Karpas-422 (cell line): Measurements from ENCODE around the gene CTSH. TPM values are rescaled to one million over a fixed set of nuclear protein-coding genes. Genes with fewer than 3 reads are reported as not detected.

Experiments
- DNase-seq: peaks from one replicate; pipeline ENCODE4 v3.0.0-alpha.2; 2015
- H2AFZ ChIP-seq: fragments of 200-600 bp; sonication (generic); 2 replicates; pipeline ENCODE4 v1.6.1; 2014; ENCODE audit warnings: antibody characterized with exemption, low read length, mixed read lengths
- H3K27ac ChIP-seq: fragments of 200-600 bp; sonication (generic); 2 replicates; pipeline ENCODE4 v1.5.1; 2014; ENCODE audit warnings: mild to moderate bottlenecking, low read length, moderate library complexity
- H3K27me3 ChIP-seq: fragments of 200-600 bp; sonication (generic); 2 replicates; pipeline ENCODE4 v1.6.1; 2014; ENCODE audit warnings: low read length, mixed read lengths
- H3K36me3 ChIP-seq: fragments of 200-600 bp; sonication (generic); 2 replicates; pipeline ENCODE4 v1.6.1; 2014; ENCODE audit warnings: low read length, mixed read lengths; ENCODE audit not compliant: insufficient read depth
- H3K4me1 ChIP-seq: fragments of 200-600 bp; sonication (generic); 2 replicates; pipeline ENCODE4 v1.6.1; 2014; ENCODE audit warnings: mild to moderate bottlenecking, low read length, mixed read lengths
- H3K4me2 ChIP-seq: fragments of 200-600 bp; sonication (generic); 2 replicates; pipeline ENCODE4 v1.6.1; 2014; ENCODE audit warnings: low read length, low read depth, mild to moderate bottlenecking; ENCODE audit not compliant: poor library complexity, severe bottlenecking
- H3K4me3 ChIP-seq: fragments of 200-600 bp; sonication (generic); 2 replicates; pipeline ENCODE4 v1.5.1; 2014; ENCODE audit warnings: mild to moderate bottlenecking, antibody characterized with exemption, low read length, mixed read lengths
- H3K79me2 ChIP-seq: fragments of 200-600 bp; sonication (generic); 2 replicates; pipeline ENCODE4 v1.6.1; 2014; ENCODE audit warnings: mild to moderate bottlenecking, low read length, mixed read lengths
- H3K9ac ChIP-seq: fragments of 200-600 bp; sonication (generic); 2 replicates; pipeline ENCODE4 v1.6.0; 2014; ENCODE audit warnings: low read length
- H3K9me2 ChIP-seq: fragments of 200-600 bp; sonication (generic), shearing (Covaris generic); replicated peaks from 2 replicates; pipeline ENCODE4 v1.6.0; 2014; ENCODE audit warnings: mild to moderate bottlenecking, low read length, moderate library complexity; ENCODE audit not compliant: insufficient read depth
- H3K9me3 ChIP-seq: fragments of 300-700, 200-600 bp; sonication (generic); 2 replicates; pipeline ENCODE4 v1.6.1; 2014; ENCODE audit warnings: low read length, mixed read lengths
- H4K20me1 ChIP-seq: fragments of 200-600 bp; sonication (generic); 2 replicates; pipeline ENCODE4 v1.6.1; 2014; ENCODE audit warnings: mild to moderate bottlenecking, antibody characterized with exemption, low read length, low read depth; ENCODE audit not compliant: insufficient read depth
- total RNA-seq: library from RNA; depleted of rRNA; stranded (reverse); fragments of >200 nt; shearing (Covaris generic); gene quantifications from 2 replicates; pipeline ENCODE4 v1.2.3, GENCODE V29; 2014; ENCODE audit warnings: low replicate concordance

The CTSH gene
- total RNA-seq, 1 experiment from 2014 or later, result 61.0 TPM

DNA sequence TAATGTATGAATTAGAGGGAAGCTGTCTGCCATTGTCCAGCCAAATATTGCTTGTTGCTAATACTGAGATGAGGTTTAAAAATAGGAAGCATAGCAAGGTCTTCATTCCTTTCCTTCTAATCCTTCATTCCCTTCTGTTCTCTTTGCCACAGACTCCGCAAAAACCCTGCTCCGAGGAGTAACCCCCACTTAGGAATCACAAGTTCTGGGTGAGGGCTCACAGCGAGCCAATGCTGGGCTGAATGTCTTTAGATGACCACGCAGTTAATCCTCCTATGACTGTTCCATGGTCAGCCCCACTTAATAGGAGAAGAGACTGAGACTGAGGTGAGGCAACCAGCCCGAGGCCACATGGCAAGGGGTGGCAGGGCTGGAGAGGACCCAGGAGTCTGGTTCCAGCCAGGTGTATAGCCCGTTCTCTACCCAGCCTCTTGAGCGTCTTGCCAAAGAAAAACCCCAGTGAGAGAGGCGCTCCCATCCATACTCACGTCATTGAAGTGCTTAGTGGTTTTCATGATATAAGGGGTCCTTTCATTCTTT, 44.9 kb upstream of the CTSH start:
- no peaks in the 10 kb centered on the region for H3K27me3 ChIP-seq
- H3K27ac ChIP-seq, result no peak overlapping the region
- H3K79me2 ChIP-seq, result no peaks in the 10 kb centered on the region
- H2AFZ ChIP-seq, result no peak overlapping the region
- H4K20me1 ChIP-seq, result no peaks in the 10 kb centered on the region
- H3K9me2 ChIP-seq, result no peaks in the 10 kb centered on the region
- H3K9ac ChIP-seq, result no peak overlapping the region
- no peaks in the 10 kb centered on the region for H3K36me3 ChIP-seq
- H3K4me1 ChIP-seq, result no peaks in the 10 kb centered on the region
- no peaks in the 10 kb centered on the region for H3K9me3 ChIP-seq
- no peak for DNase-seq
- no peak overlapping the region for H3K4me3 ChIP-seq
- no peak overlapping the region for H3K4me2 ChIP-seq

DNA sequence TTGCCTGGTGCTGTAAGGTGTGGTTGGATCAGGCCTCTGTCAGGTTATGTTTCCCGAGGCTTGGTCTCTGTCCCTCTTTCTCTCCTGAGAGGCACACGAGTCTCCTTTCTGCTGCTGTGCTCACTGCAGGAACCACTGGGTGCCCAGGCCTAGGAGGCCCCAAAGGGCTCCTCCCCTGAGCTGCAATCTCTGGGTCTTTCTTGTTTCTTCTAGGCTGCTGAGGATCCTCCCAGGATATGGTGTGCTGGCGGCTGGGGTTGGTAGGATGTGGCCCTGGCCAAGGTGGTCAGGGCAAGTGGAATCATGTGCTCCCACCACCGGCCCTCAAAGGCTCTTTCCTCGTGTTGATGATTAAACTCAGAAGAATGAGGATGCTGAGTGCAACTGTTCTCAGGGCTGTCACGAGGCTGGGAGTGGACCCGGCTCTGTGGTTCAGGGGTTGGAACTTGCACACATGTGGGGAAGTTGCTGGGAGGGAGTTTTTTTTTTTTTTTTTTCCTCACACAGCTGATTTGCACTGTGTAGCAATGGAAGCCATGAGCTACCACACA, 43.6 kb upstream of the CTSH start:
- Histone ChIP-seq H3K4me1 (no peaks in the 10 kb centered on the region), H3K4me2 (no peak overlapping the region), H3K9ac (no peak overlapping the region), H3K4me3 (no peak overlapping the region), H3K79me2 (no peaks in the 10 kb centered on the region), H4K20me1 (no peaks in the 10 kb centered on the region), H3K36me3 (no peaks in the 10 kb centered on the region), H3K27ac (no peak overlapping the region), H3K9me3 (no peaks in the 10 kb centered on the region), H2AFZ (no peak overlapping the region), H3K27me3 (no peaks in the 10 kb centered on the region), H3K9me2 (no peaks in the 10 kb centered on the region)
- no peak for DNase-seq

DNA sequence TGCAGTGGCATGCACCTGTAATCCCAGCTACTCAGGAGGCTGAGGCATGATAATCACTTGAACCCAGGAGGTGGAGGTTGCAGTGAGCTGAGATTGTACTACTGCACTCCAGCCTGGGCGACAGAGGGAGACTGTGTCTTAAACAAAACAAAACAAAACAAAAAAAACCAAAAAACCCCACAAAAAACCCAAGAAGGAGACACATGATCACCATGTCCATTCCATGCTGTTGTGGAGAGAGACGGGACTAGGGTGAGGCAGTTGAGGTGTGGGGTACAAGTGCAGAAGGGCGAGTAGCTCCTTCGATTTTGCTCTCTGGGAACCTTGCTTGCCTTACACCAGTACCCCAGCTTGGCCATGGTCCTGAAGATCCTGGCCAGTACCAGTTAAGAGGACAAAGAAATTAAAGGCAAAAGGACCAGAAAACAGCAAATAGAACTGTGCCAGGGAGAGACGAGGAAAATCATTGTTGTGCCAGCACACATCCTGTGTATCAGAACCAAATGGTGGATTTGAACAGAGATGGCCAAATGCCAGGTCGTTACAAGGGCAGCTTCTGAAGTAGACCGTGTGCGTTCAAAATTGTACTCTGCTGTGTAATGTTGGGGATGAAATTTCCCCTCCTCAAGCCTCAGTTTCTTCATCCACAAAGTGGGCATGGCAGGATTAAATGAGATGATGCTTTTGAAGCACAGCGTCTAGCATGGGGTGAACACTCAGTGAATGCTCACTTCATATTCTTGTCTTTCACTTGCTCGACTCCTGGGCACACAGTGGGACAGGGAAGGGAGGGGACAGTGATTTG, 42.9 kb upstream of the CTSH start:
- no peaks in the 10 kb centered on the region for H3K79me2 ChIP-seq
- no peaks in the 10 kb centered on the region for H3K9me3 ChIP-seq
- H3K36me3 ChIP-seq, result no peaks in the 10 kb centered on the region
- no peak overlapping the region for H3K27ac ChIP-seq
- no peaks in the 10 kb centered on the region for H3K27me3 ChIP-seq
- H3K4me3 ChIP-seq, result no peak overlapping the region
- DNase-seq, result no peak
- H3K4me2 ChIP-seq, result no peak overlapping the region
- no peaks in the 10 kb centered on the region for H3K4me1 ChIP-seq
- H4K20me1 ChIP-seq, result no peaks in the 10 kb centered on the region
- no peak overlapping the region for H2AFZ ChIP-seq
- no peaks in the 10 kb centered on the region for H3K9me2 ChIP-seq
- H3K9ac ChIP-seq, result no peak overlapping the region

DNA sequence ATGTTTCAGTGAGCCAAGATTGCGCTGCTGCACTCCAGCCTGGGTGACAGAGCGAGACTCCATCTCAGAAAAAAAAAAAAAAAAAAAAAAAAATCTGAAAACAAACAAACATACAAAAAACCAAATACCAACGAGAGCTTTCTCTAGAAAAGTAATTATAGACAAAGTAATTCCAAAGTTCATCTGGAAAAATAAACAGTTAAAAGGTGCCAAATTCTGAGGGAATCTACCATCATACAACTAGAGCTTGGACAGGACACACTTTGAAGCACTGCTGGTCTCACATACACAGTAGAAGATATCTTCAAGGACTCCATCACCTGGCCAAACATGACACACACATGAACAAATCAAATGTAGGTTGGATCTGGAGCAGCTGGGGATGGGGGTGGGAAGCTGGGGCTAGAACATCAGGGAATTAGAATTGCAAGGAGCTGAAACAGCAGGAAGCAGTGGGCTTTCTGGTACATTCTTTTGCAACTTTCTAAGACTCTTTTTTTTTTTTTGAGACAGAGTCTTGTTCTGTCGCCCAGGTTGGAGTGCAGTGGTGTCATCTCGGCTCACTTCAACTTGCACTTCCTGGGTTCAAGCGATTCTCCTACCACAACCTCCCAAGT, 41.1 kb upstream of the CTSH start:
- Histone ChIP-seq H3K4me2 (no peak overlapping the region), H3K79me2 (no peaks in the 10 kb centered on the region), H4K20me1 (no peaks in the 10 kb centered on the region), H3K27ac (no peak overlapping the region), H3K36me3 (no peaks in the 10 kb centered on the region), H3K9ac (no peak overlapping the region), H3K4me3 (no peak overlapping the region), H3K9me2 (no peaks in the 10 kb centered on the region), H3K27me3 (no peaks in the 10 kb centered on the region), H3K4me1 (no peaks in the 10 kb centered on the region), H2AFZ (no peak overlapping the region), H3K9me3 (no peaks in the 10 kb centered on the region)
- DNase-seq, result no peak

DNA sequence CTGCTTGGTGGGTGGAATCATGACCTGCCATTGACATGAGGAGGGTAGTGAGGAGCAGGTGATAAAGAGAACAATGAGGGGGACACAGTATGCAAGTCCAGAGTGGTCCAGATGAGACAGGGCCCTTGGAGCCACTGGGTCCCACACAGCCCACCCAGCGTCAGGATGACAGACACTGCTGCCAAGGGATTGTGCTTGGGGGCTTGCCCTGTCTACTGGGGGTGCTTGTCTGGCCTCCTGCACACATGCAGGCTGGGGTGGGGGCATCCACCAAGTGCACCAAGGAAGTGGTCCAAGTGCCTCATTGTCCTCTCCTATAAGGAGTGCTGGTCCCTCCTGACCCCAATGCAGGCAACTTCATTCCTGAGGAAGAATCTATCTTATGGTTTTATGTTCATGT, 39.2 kb upstream of the CTSH start:
- no peaks in the 10 kb centered on the region for H3K79me2 ChIP-seq

DNA sequence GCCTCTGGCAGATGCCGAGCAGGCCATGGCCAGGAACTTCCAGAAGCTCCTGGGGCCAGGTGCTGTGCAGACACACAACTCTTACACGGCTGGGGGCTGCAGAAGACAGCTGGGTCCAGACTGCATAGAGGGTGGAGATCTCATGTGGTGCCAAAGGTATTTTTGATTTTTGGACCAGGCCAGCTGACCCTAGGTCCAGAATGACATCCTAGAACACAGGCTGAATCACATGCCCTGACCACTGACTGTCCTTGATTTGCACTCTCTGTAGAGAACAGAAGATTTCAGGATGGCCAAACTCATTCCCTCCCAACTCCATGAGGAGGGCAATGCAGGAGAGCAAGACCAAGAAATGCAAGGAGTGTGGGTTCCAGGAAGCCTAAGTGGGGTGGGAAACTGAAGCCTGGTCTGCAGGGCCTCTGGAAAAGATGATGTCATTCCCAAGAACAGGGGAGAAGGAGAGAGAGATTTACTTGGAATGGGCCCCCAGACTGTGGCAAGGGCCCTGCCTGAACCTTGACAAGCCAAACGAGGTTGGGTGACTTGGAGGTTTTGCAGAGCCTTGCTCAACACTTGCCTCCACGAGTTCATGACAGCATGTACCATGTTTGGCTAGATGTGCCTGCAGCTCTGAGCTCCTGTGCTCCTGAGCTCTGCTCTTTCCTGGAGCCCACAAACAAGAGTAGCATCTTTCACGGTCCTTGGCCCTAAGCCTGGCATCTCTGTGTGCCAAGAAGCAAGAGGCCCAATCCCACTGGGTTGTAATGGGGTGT, 38.5 kb upstream of the CTSH start:
- Histone ChIP-seq H4K20me1 (no peaks in the 10 kb centered on the region), H3K4me2 (no peak overlapping the region), H3K27ac (no peak overlapping the region), H3K4me3 (no peak overlapping the region), H2AFZ (no peak overlapping the region), H3K36me3 (no peaks in the 10 kb centered on the region), H3K27me3 (no peaks in the 10 kb centered on the region), H3K79me2 (no peaks in the 10 kb centered on the region), H3K4me1 (peaks cover 23% of the 10 kb centered on the region), H3K9me3 (no peaks in the 10 kb centered on the region), H3K9ac (no peak overlapping the region), H3K9me2 (no peaks in the 10 kb centered on the region)
- DNase-seq, result no peak

More for the DNA sequence above, 39.2 kb upstream of the CTSH start:
- Histone ChIP-seq H3K9me2 (no peaks in the 10 kb centered on the region), H3K27ac (no peak overlapping the region), H2AFZ (no peak overlapping the region), H3K9ac (no peak overlapping the region), H3K4me3 (no peak overlapping the region), H3K4me1 (peaks cover 16% of the 10 kb centered on the region), H4K20me1 (no peaks in the 10 kb centered on the region), H3K9me3 (no peaks in the 10 kb centered on the region), H3K36me3 (no peaks in the 10 kb centered on the region), H3K27me3 (no peaks in the 10 kb centered on the region), H3K4me2 (no peak overlapping the region)
- DNase-seq, result no peak

DNA sequence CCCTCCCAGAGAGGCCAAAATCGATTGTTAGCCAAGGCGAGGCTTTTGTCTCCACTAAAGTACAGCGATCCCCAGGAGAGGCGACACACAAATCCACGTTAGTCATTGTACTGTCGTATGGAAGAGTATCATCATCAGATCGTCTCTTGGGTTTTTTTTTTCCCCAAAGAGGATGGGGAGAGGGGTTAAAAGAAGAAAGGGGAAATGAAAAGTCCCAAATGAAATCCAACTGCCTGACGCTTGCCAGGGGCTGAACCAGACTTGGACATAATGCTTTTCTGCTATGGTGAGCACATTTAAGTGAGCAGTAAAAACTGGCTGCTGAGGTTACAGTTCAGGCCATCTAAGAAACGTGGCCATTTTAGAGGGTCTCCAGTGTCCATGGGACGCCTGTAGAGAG, 37.9 kb upstream of the CTSH start:
- Histone ChIP-seq H3K27me3 (no peaks in the 10 kb centered on the region), H3K27ac (no peak overlapping the region), H3K9me2 (no peaks in the 10 kb centered on the region), H3K9me3 (no peaks in the 10 kb centered on the region), H3K4me3 (no peak overlapping the region), H3K79me2 (no peaks in the 10 kb centered on the region), H3K4me2 (no peak overlapping the region), H3K9ac (no peak overlapping the region), H3K4me1 (peaks cover 29% of the 10 kb centered on the region), H2AFZ (no peak overlapping the region), H4K20me1 (no peaks in the 10 kb centered on the region), H3K36me3 (no peaks in the 10 kb centered on the region)
- DNase-seq, result no peak
